RWPE2 (cell line): ENCODE data around the gene MTFP1.

Experiments used
- ATAC-seq: fragments of 200-7000 bp; cut with Tn5 transposase; 3 replicates; pipeline ENCODE4 v1.9.1; 2021; ENCODE audit warnings: low read depth
- DNase-seq: peaks from one replicate; pipeline ENCODE4 v3.0.0-alpha.2; 2020; ENCODE audit warnings: low spot score
- H3K27ac ChIP-seq: fragments of 450-650 bp; 2 replicates; pipeline ENCODE4 v1.5.1; 2017; ENCODE audit warnings: mild to moderate bottlenecking; ENCODE audit not compliant: poor library complexity, severe bottlenecking
- H3K27me3 ChIP-seq: fragments of 250-450 bp; sonication (Bioruptor Pico); 2 replicates; pipeline ENCODE4 v1.5.1; 2021; ENCODE audit warnings: mild to moderate bottlenecking, moderate library complexity; ENCODE audit not compliant: insufficient read depth, poor library complexity, severe bottlenecking
- H3K36me3 ChIP-seq: fragments of 250-450 bp; sonication (Bioruptor Pico); 2 replicates; pipeline ENCODE4 v1.5.1; 2020; ENCODE audit warnings: low read depth, mild to moderate bottlenecking, moderate library complexity
- H3K4me1 ChIP-seq: fragments of 250-450 bp; sonication (Bioruptor Pico); 2 replicates; pipeline ENCODE4 v1.5.1; 2021; ENCODE audit warnings: mild to moderate bottlenecking, moderate library complexity; ENCODE audit not compliant: insufficient read depth, poor library complexity, severe bottlenecking
- H3K4me3 ChIP-seq: fragments of 250-450 bp; sonication (Bioruptor Pico); 2 replicates; pipeline ENCODE4 v1.5.1; 2021; ENCODE audit warnings: mild to moderate bottlenecking, moderate library complexity; ENCODE audit not compliant: severe bottlenecking
- H3K9me3 ChIP-seq: fragments of 250-450 bp; sonication (Bioruptor Pico); 2 replicates; pipeline ENCODE4 v1.5.1; 2021; ENCODE audit warnings: mild to moderate bottlenecking, moderate library complexity; ENCODE audit not compliant: severe bottlenecking
- TF ChIP-seq, protein P1 (sequence below): fragments of 450-650 bp; IDR thresholded peaks from one replicate; pipeline ENCODE4 v1.5.1; 2017; ENCODE audit warnings: mild to moderate bottlenecking, moderate library complexity; ENCODE audit not compliant: poor library complexity, severe bottlenecking

MTFP1 gene

DNA sequence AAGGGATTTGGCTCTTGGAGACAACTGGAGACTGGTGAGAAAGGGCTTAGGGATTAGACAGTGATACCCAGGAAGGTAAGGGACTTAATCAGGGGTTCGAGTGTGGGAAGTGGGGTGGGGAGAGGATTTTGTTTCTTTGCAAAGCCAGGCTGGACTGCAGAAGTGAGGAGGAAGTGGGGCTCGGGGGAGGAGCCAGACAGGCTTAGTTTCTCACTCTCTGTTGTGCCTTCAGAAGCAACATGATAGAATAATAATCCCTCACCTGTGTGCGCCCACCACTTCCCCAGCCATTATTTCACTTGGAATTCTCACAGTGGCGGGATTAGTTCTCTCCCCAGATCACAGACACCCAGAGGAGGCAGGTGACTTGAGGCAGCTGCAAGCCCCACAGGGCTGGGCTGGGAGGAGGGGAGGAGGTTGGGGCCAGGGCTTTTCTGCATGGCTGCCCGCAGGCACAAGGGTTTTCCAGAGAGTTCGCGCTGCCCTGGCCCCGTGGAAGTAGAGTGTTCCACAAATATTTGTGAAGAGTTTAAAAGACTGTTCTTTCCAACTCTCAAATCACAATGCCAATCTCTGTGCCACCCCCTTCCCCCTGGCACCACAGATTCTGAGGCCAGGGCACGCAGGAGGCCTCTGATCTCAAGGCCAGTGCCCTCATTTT is 32.8 kb upstream of the MTFP1 start:
- TF ChIP-seq, protein P1, sequence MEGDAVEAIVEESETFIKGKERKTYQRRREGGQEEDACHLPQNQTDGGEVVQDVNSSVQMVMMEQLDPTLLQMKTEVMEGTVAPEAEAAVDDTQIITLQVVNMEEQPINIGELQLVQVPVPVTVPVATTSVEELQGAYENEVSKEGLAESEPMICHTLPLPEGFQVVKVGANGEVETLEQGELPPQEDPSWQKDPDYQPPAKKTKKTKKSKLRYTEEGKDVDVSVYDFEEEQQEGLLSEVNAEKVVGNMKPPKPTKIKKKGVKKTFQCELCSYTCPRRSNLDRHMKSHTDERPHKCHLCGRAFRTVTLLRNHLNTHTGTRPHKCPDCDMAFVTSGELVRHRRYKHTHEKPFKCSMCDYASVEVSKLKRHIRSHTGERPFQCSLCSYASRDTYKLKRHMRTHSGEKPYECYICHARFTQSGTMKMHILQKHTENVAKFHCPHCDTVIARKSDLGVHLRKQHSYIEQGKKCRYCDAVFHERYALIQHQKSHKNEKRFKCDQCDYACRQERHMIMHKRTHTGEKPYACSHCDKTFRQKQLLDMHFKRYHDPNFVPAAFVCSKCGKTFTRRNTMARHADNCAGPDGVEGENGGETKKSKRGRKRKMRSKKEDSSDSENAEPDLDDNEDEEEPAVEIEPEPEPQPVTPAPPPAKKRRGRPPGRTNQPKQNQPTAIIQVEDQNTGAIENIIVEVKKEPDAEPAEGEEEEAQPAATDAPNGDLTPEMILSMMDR, result no peak
- no peak overlapping the region for H3K27ac ChIP-seq

DNA sequence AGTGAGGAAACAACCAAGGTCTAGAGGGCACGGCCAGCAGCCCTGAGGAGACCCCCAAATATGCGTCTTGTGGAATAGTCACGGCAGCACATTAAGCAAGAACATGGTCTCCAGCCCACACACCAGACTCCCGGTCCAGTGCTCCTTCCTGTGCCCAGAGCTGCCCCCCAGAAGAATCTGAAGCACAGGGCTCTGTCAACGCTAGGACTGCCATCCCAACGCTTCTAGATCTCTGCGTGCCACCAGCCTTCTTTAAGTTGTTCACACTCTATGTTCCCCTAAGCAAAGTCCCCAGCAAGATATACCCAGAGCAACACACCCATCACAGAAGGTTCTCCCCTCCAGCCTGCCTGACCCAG is 32.3 kb upstream of the MTFP1 start:
- H3K36me3 ChIP-seq, result no peaks in the 10 kb centered on the region
- no peak overlapping the region for H3K4me3 ChIP-seq
- DNase-seq (no peak), ATAC-seq (no peak)
- no peaks in the 10 kb centered on the region for H3K4me1 ChIP-seq
- TF ChIP-seq, protein P1, result no peak
- no peaks in the 10 kb centered on the region for H3K27me3 ChIP-seq
- H3K27ac ChIP-seq, result no peak overlapping the region
- H3K9me3 ChIP-seq, result no peaks in the 10 kb centered on the region

More for the DNA sequence above, 32.8 kb upstream of the MTFP1 start:
- no peaks in the 10 kb centered on the region for H3K4me1 ChIP-seq
- ATAC-seq (no peak), DNase-seq (no peak)
- H3K27me3 ChIP-seq, result no peaks in the 10 kb centered on the region
- H3K36me3 ChIP-seq, result no peaks in the 10 kb centered on the region
- H3K4me3 ChIP-seq, result no peak overlapping the region
- no peaks in the 10 kb centered on the region for H3K9me3 ChIP-seq

DNA sequence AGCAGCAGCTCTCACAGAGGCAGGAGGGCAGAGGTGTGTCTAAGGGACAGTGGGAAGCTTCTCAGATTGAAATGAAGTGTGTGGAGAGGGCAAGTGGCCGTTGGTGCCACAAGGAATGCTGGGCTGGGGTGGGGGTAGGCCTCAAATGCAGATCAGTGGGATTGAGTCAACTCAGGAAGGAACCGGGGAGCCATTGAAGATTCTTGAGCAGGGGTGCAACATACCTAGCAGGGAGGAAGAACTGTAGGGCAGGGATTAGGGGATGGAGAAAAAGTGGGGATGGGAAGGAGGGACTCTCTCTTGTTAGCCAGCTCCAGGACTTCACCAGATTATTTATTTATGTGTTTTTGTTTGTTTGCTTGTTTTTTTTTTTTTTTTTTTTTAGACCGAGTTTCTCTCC is 31.7 kb upstream of the MTFP1 start:
- no peaks in the 10 kb centered on the region for H3K4me1 ChIP-seq
- DNase-seq, result no peak

DNA sequence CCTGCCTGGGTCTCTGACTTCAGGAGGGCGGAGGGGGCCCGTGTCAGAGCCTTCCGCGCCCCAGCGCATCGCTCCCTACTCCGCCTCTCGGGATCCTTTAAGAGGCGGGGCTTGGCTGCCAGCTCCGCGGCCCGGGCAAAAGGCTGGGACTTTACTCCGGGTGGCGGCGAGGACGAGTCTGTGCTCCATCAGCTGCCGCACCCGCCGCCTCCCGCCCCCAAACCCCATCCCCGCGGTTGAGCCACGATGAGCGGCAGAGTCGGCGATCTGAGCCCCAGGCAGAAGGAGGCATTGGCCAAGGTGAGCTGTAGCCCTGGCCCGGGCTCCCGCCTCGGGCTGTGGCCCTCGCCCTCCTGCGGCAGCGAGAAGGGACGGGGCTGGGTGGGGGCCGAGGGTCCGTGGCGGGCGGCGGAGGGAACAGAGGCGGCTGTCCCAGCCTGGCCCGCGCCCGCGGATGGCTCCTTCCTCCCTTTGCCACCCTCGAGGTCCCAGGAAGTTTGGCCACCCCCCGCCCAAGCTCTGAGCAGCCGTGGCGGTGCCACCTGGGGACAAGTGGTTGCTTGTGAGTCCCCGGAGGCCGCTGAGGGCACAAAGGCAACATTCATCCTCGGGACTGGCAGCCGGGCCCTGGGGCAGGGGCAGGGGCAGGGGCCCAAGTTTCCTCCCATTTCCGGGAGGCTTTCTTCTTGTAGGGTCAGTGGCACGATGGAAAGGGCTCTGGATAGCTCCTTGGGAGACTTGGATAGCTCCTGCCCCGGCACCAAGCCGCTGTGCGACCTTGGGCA is 28.5 kb upstream of the MTFP1 start, which contains the start of gene SEC14L2:
Gene SEC14L2, plus strand, starts transcription at position 148 of the 785 bp plus-strand sequence. Its CDS starts 99 bp downstream, at position 247.
- Histone ChIP-seq H3K4me1 (peaks cover 11% of the 10 kb centered on the region), H3K27ac (peak within 1 kb of the TSS; percentile 73), H3K9me3 (no peaks in the 10 kb centered on the region), H3K4me3 (peak within 1 kb of the TSS; percentile 69), H3K27me3 (no peaks in the 10 kb centered on the region), H3K36me3 (peaks cover 31% of the 10 kb centered on the region)
- TF ChIP-seq, protein P1, result no peak
- DNase-seq (no peak), ATAC-seq (peak; percentile 84)

More for the DNA sequence above, 31.7 kb upstream of the MTFP1 start:
- TF ChIP-seq, protein P1, result no peak
- Histone ChIP-seq H3K4me3 (no peak overlapping the region), H3K36me3 (peaks cover 6% of the 10 kb centered on the region; the same call in 1 of the 2 replicates), H3K9me3 (no peaks in the 10 kb centered on the region), H3K27me3 (no peaks in the 10 kb centered on the region), H3K27ac (no peak overlapping the region)
- ATAC-seq, result no peak
